GM11168 (cell line): Measurements from ENCODE around the gene NFE2L2.
"Not testable (repeated sequence)": the region's sequence is repeated elsewhere in the genome, so short reads cannot be mapped to it uniquely, and the experiment has no call there.

ENCODE experiments used
- in situ Hi-C: fragments of 300-500 bp; cut with MboI; formaldehyde crosslinking; loops from one replicate; pipeline ENCODE4 v1.12.0; 2022; ENCODE audit warnings: low sequenced_read_pairs; ENCODE audit not compliant: unreplicated experiment

The NFE2L2 gene

GRCh38 chr2:177281400-177282180 lies 17.1 kb upstream of the NFE2L2 start:
- in situ Hi-C loops, result no loop called here

- in situ Hi-C loops, result no loop called here
Measured at GRCh38 chr2:177279847-177280246, 15.3 kb upstream of the NFE2L2 start.

DNA sequence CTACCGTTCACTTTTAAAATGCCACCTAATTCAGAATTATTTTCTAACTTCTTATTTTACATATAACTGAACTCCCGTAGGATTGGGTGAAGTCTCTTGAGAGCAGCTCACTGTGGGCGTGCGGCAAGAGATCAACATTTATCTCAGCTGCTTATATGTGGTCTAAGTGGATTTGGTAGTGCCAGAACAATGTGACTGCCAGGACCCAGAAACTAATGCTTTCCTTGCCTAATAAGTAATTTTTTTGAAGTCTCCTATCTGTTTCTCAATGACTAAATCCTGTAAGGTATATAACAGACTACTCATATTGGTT lies 11.2 kb upstream of the NFE2L2 start:
- in situ Hi-C loops, result no loop called here

- in situ Hi-C loops, result no loop called here
Measured at GRCh38 chr2:177275040-177275742, 10.7 kb upstream of the NFE2L2 start.

- in situ Hi-C loops, result no loop called here
Measured at GRCh38 chr2:177273408-177273807, 8.9 kb upstream of the NFE2L2 start.

GRCh38 chr2:177272765-177273164 lies 8.2 kb upstream of the NFE2L2 start:
- in situ Hi-C loops, result no loop called here

DNA sequence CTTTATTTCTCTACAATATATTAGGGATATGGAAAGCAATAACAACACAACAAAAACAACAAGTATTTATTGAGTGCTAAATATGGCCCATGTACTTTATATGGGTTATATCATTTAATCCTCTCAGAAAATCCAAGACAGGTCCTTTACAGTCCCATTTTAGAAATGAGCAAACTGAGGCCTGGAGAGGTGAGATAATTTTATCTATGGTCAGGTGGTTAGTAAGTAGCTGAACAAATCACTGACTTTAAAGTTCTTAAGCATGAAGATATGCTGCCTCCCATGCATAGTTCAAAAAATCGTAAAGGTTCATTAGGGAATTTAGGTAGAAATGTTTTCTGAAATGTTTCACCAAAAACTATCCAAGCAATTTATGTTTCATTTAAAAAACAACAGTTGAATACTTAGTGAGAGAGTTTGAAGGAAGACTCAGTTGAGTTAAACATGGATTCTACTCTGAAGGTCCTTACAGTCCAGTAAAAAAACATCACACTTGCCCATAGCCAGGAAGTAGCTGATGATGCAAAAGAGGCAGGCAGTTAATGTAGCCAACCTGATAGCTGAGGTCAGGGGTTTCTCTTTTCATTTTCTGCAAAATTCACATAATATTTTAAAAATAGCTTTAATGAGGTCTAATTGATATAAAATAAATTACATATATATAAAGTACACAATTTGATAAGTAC lies 7.6 kb upstream of the NFE2L2 start:
- in situ Hi-C loops, result no loop called here

GRCh38 chr2:177270531-177270930 lies 6.0 kb upstream of the NFE2L2 start:
- in situ Hi-C loops, result no loop called here

- in situ Hi-C loops, result no loop called here
Measured at GRCh38 chr2:177268901-177269300, 4.4 kb upstream of the NFE2L2 start.

DNA sequence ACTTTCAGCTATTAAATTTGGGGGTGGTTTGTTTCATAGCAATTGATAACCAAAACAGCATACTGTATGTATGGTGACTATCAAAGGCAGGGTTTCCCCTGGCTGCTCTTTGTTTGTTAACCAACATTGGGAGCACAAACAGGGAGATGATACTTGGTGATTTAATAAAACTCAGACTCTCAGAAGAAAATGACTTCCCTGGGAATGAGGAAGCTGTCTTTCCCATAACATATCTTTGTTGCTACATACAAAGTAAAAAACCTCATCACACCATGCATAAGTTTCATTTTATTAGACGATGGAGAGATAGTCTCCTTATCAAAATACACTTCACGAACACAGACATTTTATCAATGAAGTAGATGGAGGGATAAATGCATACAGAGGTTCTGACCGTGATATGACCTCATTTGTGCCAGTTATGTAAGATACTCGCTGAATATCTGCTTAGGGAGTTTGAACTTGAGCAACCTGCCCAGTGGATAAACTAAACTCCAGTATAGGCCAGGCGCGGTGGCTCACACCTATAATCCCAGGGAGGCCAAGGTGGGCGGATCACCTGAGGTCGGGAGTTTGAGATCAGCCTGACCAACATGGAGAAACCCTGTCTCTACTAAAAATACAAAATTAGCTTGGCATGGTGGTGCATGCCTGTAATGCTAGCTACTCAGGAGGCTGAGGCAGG lies 3.8 kb upstream of the NFE2L2 start:
- in situ Hi-C loops, result no loop called here

- in situ Hi-C loops, result not testable (repeated sequence)
Measured at GRCh38 chr2:177266955-177267354, 2.4 kb upstream of the NFE2L2 start.

- in situ Hi-C loops, result no loop called here
Measured at GRCh38 chr2:177265824-177266817, 1.6 kb upstream of the NFE2L2 start.

GRCh38 chr2:177264209-177264692 lies 276 bp downstream of the NFE2L2 start:
- in situ Hi-C loops, result no loop called here

DNA sequence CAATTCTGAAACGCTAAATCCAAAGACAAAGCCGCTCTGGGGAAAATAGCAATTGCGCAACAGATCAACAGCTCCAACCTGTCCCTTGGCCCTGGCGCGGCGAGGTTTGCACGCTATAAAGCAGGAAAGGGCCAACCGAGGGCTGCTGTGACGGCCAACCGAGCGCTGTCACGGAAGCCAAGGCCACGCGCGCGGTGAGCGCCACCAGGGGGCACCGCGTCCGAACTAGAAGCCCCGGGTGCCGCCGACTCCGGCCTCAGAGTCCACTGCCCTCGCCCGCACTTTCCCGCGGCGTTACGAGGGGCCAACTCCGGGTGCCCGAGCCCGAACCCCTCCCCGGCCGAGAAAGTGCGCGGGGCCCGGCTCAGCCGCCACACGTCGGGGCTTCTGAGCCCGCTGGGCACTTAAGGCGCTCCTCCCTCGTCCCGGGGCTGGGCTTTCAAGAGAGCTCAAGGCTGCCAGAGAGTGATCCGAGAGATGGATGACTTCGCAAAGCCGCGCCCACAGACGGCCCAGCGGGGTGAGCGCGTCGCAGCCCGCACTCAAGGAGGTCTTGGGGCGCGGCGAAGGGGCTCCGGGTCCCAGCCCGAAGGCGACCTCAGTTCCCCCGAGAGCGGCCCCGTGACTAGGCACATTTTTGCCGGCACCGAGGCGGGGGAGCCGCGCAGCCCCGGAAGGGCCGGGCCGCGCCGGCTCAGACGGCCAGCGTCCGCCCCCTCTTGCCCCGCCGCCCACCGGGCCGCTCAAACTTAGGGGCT lies 897 bp downstream of the NFE2L2 start:
- in situ Hi-C loops, result no loop called here

DNA sequence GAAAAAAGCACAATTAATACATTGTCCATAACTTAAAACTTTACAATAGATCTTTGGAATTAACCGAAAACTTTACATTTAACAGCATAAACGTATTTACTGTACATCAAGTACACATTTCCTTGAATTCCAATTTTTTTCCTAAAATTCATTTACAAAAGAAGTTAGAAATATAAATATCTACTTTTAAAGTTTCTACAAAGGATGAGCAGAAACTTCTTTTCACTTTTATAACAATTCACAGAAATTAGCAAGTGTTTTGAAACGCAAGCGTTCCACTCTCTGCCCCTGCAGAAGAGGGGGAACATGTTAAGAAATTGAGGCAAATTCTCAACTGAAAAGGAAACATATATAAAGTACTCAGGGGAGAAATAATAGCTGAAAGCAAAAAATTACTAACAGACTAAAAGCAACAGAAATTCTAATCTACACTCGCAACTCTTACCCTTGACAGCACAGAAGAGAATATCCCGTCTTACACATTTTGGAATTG lies 1.5 kb downstream of the NFE2L2 start:
- in situ Hi-C loops, result no loop called here

DNA sequence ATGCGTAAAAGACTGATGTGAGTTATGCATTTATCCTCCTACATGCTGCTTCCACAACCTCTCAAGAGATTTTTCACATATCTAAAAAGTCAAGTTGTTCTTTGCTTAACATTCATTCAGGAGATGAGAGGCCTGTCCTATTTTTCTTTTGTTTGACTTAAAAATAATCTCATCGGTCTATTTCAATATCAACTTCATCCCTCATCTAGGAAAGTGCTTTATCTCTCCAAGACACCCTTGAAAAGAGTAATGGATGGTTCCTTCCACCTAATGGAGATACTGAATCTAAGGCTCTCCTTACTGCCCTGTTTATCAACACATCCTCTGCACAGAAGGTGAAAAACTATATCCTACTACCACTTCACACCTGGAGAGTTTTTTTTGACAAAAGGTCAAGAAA lies 2.4 kb downstream of the NFE2L2 start:
- in situ Hi-C loops, result no loop called here

GRCh38 chr2:177261116-177262060 lies 3.1 kb downstream of the NFE2L2 start:
- in situ Hi-C loops, result no loop called here

- in situ Hi-C loops, result no loop called here
Measured at GRCh38 chr2:177260379-177260778, 4.1 kb downstream of the NFE2L2 start.
